K562 (cell line): ENCODE measurements around the gene PRPF6. TPM values are rescaled to one million over a fixed set of nuclear protein-coding genes. Genes with fewer than 3 reads are reported as not detected.

ENCODE experiments used
- ATAC-seq: fragments of 200-7000 bp; cut with Tn5 transposase; 3 replicates; pipeline ENCODE4 v1.9.1; 2020; ENCODE audit warnings: moderate library complexity
- BruUV-seq: library from RNA; stranded (reverse); fragments of 400-500 nt; replicated peaks from 2 replicates; lab custom pipeline; 2021; lab: Mats Ljungman, UMichigan
- CTCF ChIA-PET: fragments of 300-600 bp; formaldehyde crosslinking; extraction: SDS; loops from one replicate; lab custom pipeline; 2021; ENCODE audit warnings: low intra/inter-chr PET ratio; lab: Yijun Ruan, JAX
- POLR2A ChIA-PET: fragments of 300-600, 350-650 bp; sonication (Branson Sonifier 250); formaldehyde crosslinking; extraction: SDS; loops from one replicate; lab custom pipeline; 2021; ENCODE audit warnings: antibody characterized with exemption, inconsistent platforms; lab: Yijun Ruan, JAX
- DNase-seq, 4 experiments: peaks; one replicate each; pipeline versions ENCODE4 v3.0.0 to v3.0.0-alpha.2; 2011 to 2018; ENCODE audit warnings: low spot score in 3 of 4, mixed read lengths in 3 of 4; ENCODE audit errors: extremely low read depth in 1 of 4
- FAIRE-seq: peaks from 2 replicates; lab custom pipeline; 2011; peaks lifted over from hg19 to GRCh38; lab: Jason Lieb, UNC
- H2AFZ ChIP-seq: 2 replicates; pipeline ENCODE4 v1.6.0; 2011; ENCODE audit warnings: low read depth, low read length, control low read depth, inconsistent platforms
- H3K27ac ChIP-seq: fragments of 200-600 bp; 3 replicates; pipeline ENCODE4 v1.8.0; 2011; ENCODE audit warnings: low read depth, mild to moderate bottlenecking, control low read depth, inconsistent platforms, low read length, moderate library complexity, mixed read lengths; ENCODE audit errors: extremely low read depth
- H3K27me3 ChIP-seq, 2 experiments: fragments of 300-600 bp in 1 of 2; 2 replicates in 1 of 2; 3 replicates in 1 of 2; pipeline versions ENCODE4 v1.6.0 to v1.8.0; 2011; ENCODE audit warnings: inconsistent platforms in 2 of 2, low read length in 2 of 2, mild to moderate bottlenecking in 1 of 2, mixed read lengths in 1 of 2, moderate library complexity in 1 of 2; ENCODE audit not compliant: control insufficient read depth in 2 of 2, insufficient read depth in 2 of 2
- H3K36me3 ChIP-seq: fragments of 300-600 bp; 3 replicates; pipeline ENCODE4 v1.8.0; 2011; ENCODE audit warnings: mild to moderate bottlenecking, low read length, inconsistent platforms; ENCODE audit not compliant: control insufficient read depth, insufficient read depth
- H3K4me1 ChIP-seq, 2 experiments: fragments of 200-600 bp in 1 of 2; replicated peaks in 1 of 2; 2 replicates in 1 of 2; 3 replicates in 1 of 2; pipeline versions ENCODE4 v1.5.1 to v1.8.0; 2011; ENCODE audit warnings: inconsistent platforms in 2 of 2, low read length in 2 of 2, mild to moderate bottlenecking in 1 of 2, mixed read lengths in 1 of 2, moderate library complexity in 1 of 2; ENCODE audit not compliant: control insufficient read depth in 2 of 2, insufficient read depth in 2 of 2
- H3K4me2 ChIP-seq: 2 replicates; pipeline ENCODE4 v1.6.1; 2011; ENCODE audit warnings: low read length, control low read depth, inconsistent platforms, mixed read lengths; ENCODE audit not compliant: insufficient read depth
- H3K4me3 ChIP-seq: fragments of 200-600 bp; sonication (generic), shearing (Covaris generic); 2 replicates; pipeline ENCODE4 v1.5.1; 2016; ENCODE audit warnings: control low read depth, inconsistent platforms
- H3K79me2 ChIP-seq: fragments of 200-600 bp; 3 replicates; pipeline ENCODE4 v1.8.0; 2011; ENCODE audit warnings: low read length, inconsistent platforms; ENCODE audit not compliant: control insufficient read depth, insufficient read depth
- H3K9ac ChIP-seq, 2 experiments: 2 replicates each; pipeline versions ENCODE4 v1.6.0 to v1.6.1; 2011; ENCODE audit warnings: low read depth in 2 of 2, low read length in 2 of 2, control low read depth in 1 of 2, inconsistent platforms in 1 of 2, mild to moderate bottlenecking in 1 of 2, mixed read lengths in 1 of 2; ENCODE audit not compliant: insufficient read depth in 1 of 2
- H3K9me1 ChIP-seq: one replicate; pipeline ENCODE4 v1.6.0; 2011; ENCODE audit warnings: inconsistent platforms, mild to moderate bottlenecking, low read length, moderate library complexity; ENCODE audit not compliant: control insufficient read depth, insufficient read depth
- H3K9me3 ChIP-seq: replicated peaks from 2 replicates; pipeline ENCODE4 v1.5.1; 2011; ENCODE audit warnings: low read depth, low read length, inconsistent platforms; ENCODE audit not compliant: control insufficient read depth, insufficient read depth
- H4K20me1 ChIP-seq: replicated peaks from 2 replicates; pipeline ENCODE4 v1.6.1; 2011; ENCODE audit warnings: low read length, inconsistent platforms, mixed read lengths; ENCODE audit not compliant: control insufficient read depth, insufficient read depth
- EHMT2 ChIP-seq: fragments of 450-650 bp; IDR thresholded peaks from 2 replicates; pipeline ENCODE4 v1.6.1; 2018; ENCODE audit warnings: antibody characterized with exemption
- NCOA4 ChIP-seq: fragments of 450-650 bp; IDR thresholded peaks from 2 replicates; pipeline ENCODE4 v1.6.1; 2018; ENCODE audit warnings: mild to moderate bottlenecking; ENCODE audit not compliant: partially characterized antibody
- NCOA6 ChIP-seq: fragments of 450-650 bp; IDR thresholded peaks from 2 replicates; pipeline ENCODE4 v1.6.1; 2017; ENCODE audit warnings: mild to moderate bottlenecking
- NFIX ChIP-seq: fragments of 250-450 bp; sonication (Bioruptor Pico); IDR thresholded peaks from 2 replicates; pipeline ENCODE4 v1.4.0; 2020; ENCODE audit warnings: low read depth, mild to moderate bottlenecking, moderate library complexity
- ZNF3 ChIP-seq: fragments of 250-450 bp; sonication (Bioruptor Pico); IDR thresholded peaks from 2 replicates; pipeline ENCODE4 v1.5.0; 2021; ENCODE audit warnings: mild to moderate bottlenecking, moderate library complexity
- WGBS: fragments of 100-300 bp; shearing (Covaris generic); methylation state at CpG from one replicate; pipeline ENCODE4 v1.1.6; 2016; ENCODE audit warnings: low coverage, mixed read lengths; ENCODE audit not compliant: insufficient coverage; ENCODE audit errors: missing lambda C conversion rate; 5-methylcytosine and 5-hydroxymethylcytosine counted together
- in situ Hi-C: fragments of 300-500 bp; cut with MboI; formaldehyde crosslinking; loops from 4 replicates; pipeline ENCODE4 v1.15.0; 2018; ENCODE audit warnings: inconsistent platforms, mixed read lengths
- intact Hi-C: fragments of 100-400 bp; cut with micrococcal nuclease; formaldehyde crosslinking; loops from 2 replicates; pipeline ENCODE4 v1.14.2; 2022
- polyA plus RNA-seq, 8 experiments: library from polyadenylated mRNA; depleted of rRNA in 4 of 8; stranded (reverse) in 5 of 8; unstranded in 3 of 8; fragments of >200 nt; fragmentation: Nextera tagmentation in 2 of 8; fragmentation: Illumina TruSeq in 1 of 8; extraction: Ambion mirVana in 2 of 8; extraction: Trizol in 1 of 8; gene quantifications; 2 replicates each; pipeline versions ENCODE4 v1.2.1 to v1.2.3, GENCODE V29; 2011 to 2014; ENCODE audit warnings: inconsistent platforms in 1 of 8, missing spikeins in 1 of 8
- total RNA-seq, 7 experiments: library from RNA; depleted of rRNA in 6 of 7; stranded (reverse); fragments of >200 nt in 6 of 7; fragmentation: Illumina TruSeq in 2 of 7; extraction: Trizol in 2 of 7; gene quantifications; 2 replicates each; pipeline versions ENCODE4 v1.2.1 to v1.2.3, GENCODE V29; 2011 to 2021; ENCODE audit warnings: low replicate concordance in 1 of 7
- TF ChIP-seq, protein P1 (sequence below), 2 experiments: fragments of 150-350 bp in 1 of 2; IDR thresholded peaks; 2 replicates each; pipeline ENCODE4 v1.6.1; 2012 to 2016; ENCODE audit warnings: low read depth in 2 of 2, low read length in 2 of 2, mild to moderate bottlenecking in 1 of 2, moderate library complexity in 1 of 2
- TF ChIP-seq, protein P2 (sequence below): sonication (generic); formaldehyde crosslinking; IDR thresholded peaks from 2 replicates; pipeline ENCODE4 v1.8.0; 2023; ENCODE audit warnings: missing genetic modification reagents, mild to moderate bottlenecking, borderline replicate concordance

Gene PRPF6
- total and polyA plus RNA-seq, 9 of the 15 experiments (the other 6 are each of a cell fraction or from before 2014, with no cell fraction given) = 4.2 to 83.2 (median 59.9) TPM

DNA sequence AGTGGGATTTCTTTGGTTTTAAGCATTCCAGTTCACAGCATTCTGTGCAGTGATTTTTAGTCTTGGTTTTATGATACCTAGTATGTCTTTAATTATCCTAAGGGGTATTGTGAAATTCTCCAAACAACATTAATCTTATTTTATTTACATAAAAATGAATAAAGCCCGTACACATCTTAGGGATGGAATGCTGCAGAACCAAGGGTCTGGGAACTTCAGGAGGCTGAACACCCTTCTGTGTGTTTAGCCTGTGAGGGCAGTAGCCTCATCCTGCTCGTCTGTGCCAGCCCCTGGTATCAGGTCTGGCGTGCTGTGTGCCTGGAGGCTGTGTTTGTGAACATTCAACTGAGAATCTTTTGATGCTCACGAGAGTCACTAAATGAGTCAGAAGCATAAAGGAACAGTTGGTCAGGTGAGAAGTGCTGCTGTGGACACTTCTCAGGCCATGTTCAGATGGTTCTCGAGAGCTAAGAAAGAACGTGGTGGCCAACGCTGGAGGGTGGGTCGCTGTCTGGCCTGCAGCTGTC is 29.8 kb downstream of the PRPF6 start:
- TF ChIP-seq, protein P1, sequence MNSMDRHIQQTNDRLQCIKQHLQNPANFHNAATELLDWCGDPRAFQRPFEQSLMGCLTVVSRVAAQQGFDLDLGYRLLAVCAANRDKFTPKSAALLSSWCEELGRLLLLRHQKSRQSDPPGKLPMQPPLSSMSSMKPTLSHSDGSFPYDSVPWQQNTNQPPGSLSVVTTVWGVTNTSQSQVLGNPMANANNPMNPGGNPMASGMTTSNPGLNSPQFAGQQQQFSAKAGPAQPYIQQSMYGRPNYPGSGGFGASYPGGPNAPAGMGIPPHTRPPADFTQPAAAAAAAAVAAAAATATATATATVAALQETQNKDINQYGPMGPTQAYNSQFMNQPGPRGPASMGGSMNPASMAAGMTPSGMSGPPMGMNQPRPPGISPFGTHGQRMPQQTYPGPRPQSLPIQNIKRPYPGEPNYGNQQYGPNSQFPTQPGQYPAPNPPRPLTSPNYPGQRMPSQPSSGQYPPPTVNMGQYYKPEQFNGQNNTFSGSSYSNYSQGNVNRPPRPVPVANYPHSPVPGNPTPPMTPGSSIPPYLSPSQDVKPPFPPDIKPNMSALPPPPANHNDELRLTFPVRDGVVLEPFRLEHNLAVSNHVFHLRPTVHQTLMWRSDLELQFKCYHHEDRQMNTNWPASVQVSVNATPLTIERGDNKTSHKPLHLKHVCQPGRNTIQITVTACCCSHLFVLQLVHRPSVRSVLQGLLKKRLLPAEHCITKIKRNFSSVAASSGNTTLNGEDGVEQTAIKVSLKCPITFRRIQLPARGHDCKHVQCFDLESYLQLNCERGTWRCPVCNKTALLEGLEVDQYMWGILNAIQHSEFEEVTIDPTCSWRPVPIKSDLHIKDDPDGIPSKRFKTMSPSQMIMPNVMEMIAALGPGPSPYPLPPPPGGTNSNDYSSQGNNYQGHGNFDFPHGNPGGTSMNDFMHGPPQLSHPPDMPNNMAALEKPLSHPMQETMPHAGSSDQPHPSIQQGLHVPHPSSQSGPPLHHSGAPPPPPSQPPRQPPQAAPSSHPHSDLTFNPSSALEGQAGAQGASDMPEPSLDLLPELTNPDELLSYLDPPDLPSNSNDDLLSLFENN (IDR thresholded peaks at IDR 0.05; ENCODE audit: low read depth in 2 of 2, low read length in 2 of 2) = no peak
- TF ChIP-seq EHMT2 (no peak), NCOA6 (no peak), NCOA4 (no peak), NFIX (CRISPR knock-in tag) (no peak), ZNF3 (CRISPR knock-in tag) (no peak)
- TF ChIP-seq, protein P2, sequence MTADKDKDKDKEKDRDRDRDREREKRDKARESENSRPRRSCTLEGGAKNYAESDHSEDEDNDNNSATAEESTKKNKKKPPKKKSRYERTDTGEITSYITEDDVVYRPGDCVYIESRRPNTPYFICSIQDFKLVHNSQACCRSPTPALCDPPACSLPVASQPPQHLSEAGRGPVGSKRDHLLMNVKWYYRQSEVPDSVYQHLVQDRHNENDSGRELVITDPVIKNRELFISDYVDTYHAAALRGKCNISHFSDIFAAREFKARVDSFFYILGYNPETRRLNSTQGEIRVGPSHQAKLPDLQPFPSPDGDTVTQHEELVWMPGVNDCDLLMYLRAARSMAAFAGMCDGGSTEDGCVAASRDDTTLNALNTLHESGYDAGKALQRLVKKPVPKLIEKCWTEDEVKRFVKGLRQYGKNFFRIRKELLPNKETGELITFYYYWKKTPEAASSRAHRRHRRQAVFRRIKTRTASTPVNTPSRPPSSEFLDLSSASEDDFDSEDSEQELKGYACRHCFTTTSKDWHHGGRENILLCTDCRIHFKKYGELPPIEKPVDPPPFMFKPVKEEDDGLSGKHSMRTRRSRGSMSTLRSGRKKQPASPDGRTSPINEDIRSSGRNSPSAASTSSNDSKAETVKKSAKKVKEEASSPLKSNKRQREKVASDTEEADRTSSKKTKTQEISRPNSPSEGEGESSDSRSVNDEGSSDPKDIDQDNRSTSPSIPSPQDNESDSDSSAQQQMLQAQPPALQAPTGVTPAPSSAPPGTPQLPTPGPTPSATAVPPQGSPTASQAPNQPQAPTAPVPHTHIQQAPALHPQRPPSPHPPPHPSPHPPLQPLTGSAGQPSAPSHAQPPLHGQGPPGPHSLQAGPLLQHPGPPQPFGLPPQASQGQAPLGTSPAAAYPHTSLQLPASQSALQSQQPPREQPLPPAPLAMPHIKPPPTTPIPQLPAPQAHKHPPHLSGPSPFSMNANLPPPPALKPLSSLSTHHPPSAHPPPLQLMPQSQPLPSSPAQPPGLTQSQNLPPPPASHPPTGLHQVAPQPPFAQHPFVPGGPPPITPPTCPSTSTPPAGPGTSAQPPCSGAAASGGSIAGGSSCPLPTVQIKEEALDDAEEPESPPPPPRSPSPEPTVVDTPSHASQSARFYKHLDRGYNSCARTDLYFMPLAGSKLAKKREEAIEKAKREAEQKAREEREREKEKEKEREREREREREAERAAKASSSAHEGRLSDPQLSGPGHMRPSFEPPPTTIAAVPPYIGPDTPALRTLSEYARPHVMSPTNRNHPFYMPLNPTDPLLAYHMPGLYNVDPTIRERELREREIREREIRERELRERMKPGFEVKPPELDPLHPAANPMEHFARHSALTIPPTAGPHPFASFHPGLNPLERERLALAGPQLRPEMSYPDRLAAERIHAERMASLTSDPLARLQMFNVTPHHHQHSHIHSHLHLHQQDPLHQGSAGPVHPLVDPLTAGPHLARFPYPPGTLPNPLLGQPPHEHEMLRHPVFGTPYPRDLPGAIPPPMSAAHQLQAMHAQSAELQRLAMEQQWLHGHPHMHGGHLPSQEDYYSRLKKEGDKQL = no peak
- TF ChIP-seq, all 486 proteins: peak for 0
- ATAC-seq = no peak
- Histone ChIP-seq H3K4me1 (no peaks in the 10 kb centered on the region), H3K4me2 (no peak overlapping the region), H3K27ac (no peak overlapping the region), H3K4me3 (no peak overlapping the region), H3K9me1 (no peaks in the 10 kb centered on the region), H3K9ac (no peak overlapping the region), H2AFZ (no peak overlapping the region), H3K36me3 (peaks cover 78% of the 10 kb centered on the region), H3K79me2 (peaks cover 3% of the 10 kb centered on the region; the same call in 1 of the 3 replicates), H4K20me1 (no peaks in the 10 kb centered on the region), H3K9me3 (peaks cover 6% of the 10 kb centered on the region), H3K27me3 (no peaks in the 10 kb centered on the region)
- in situ Hi-C loops (no loop called here), intact Hi-C loops (no loop called here)
- 99% methylated on average over 8 of the region's 8 CpGs for WGBS
- CTCF ChIA-PET = no interaction called here
- no peak for FAIRE-seq
- DNase-seq = no peak
- BruUV-seq = no TSS peak
- POLR2A ChIA-PET = interaction anchor here (0.7 kb wide), 1 partner anchor 9 kb away, joined by 3 read pairs; no protein-coding TSS in a partner anchor
